Lower lobe of right lung (tissue), 2 donors: ENCODE results near the gene OSBPL9. TPM values are rescaled to one million over a fixed set of nuclear protein-coding genes. Genes with fewer than 3 reads are reported as not detected.

ENCODE experiments used
- ATAC-seq, 2 donors: fragments of 200-7000 bp; cut with Tn5 transposase; one replicate each; pipeline ENCODE4 v1.9.1; 2020 to 2022; ENCODE audit warnings: mild to moderate bottlenecking in 2 of 2, moderate library complexity in 2 of 2
- DNase-seq: peaks from one replicate; pipeline ENCODE4 v3.0.0-alpha.2; 2020
- H3K27ac ChIP-seq: fragments of 200-600 bp; one replicate; pipeline ENCODE4 v1.8.0; 2022
- H3K27me3 ChIP-seq: fragments of 200-600 bp; one replicate; pipeline ENCODE4 v1.8.0; 2022; ENCODE audit warnings: low read depth
- H3K36me3 ChIP-seq: fragments of 200-600 bp; one replicate; pipeline ENCODE4 v1.8.0; 2022; ENCODE audit warnings: mild to moderate bottlenecking
- H3K4me1 ChIP-seq: fragments of 200-600 bp; one replicate; pipeline ENCODE4 v1.8.0; 2022
- H3K4me3 ChIP-seq: fragments of 200-600 bp; one replicate; pipeline ENCODE4 v1.8.0; 2022; ENCODE audit warnings: mild to moderate bottlenecking
- H3K9me3 ChIP-seq: fragments of 200-600 bp; one replicate; pipeline ENCODE4 v1.8.0; 2022
- CTCF ChIP-seq: fragments of 200-600 bp; IDR thresholded peaks from one replicate; pipeline ENCODE4 v1.8.0; 2022; ENCODE audit warnings: antibody characterized with exemption, mild to moderate bottlenecking
- intact Hi-C: fragments of 100-400 bp; cut with DNase I; formaldehyde crosslinking; loops from one replicate; pipeline ENCODE4 v1.11.0; 2022
- total RNA-seq: library from RNA; stranded (reverse); fragmentation: NEBNext Ultra II Directional; extraction: Animal tissue kit (Norgen Biotek cat#: 25700); gene quantifications from one replicate; pipeline ENCODE4 v1.2.1, GENCODE V29; 2021
- donor health status: DM: no; HTN: yes; CAD: no; lungs with severe emphysema.

OSBPL9 gene
- total RNA-seq, 1 donor from 2014 or later, result 65.4 TPM

- Histone ChIP-seq H3K9me3 (no peaks in the 10 kb centered on the region), H3K36me3 (peaks cover 85% of the 10 kb centered on the region), H3K4me3 (no peak overlapping the region), H3K27ac (no peak overlapping the region), H3K4me1 (no peaks in the 10 kb centered on the region), H3K27me3 (no peaks in the 10 kb centered on the region)
- intact Hi-C loops, result no loop called here
- DNase-seq (no peak), ATAC-seq (no peak)
- TF ChIP-seq CTCF, result no peak
These were observed 164.0 kb downstream of the OSBPL9 start for GRCh38 chr1:51780927-51781326.

- H3K27ac ChIP-seq, result no peak overlapping the region
- no peak for DNase-seq
- no peak for TF ChIP-seq CTCF
- ATAC-seq, result no peak
- peaks cover 100% of the 10 kb centered on the region for H3K36me3 ChIP-seq
- intact Hi-C loops, result no loop called here
- H3K9me3 ChIP-seq, result no peaks in the 10 kb centered on the region
- no peak overlapping the region for H3K4me3 ChIP-seq
- H3K4me1 ChIP-seq, result no peaks in the 10 kb centered on the region
- no peaks in the 10 kb centered on the region for H3K27me3 ChIP-seq
These were observed 168.1 kb downstream of the OSBPL9 start for GRCh38 chr1:51784997-51785421.

- peaks cover 100% of the 10 kb centered on the region for H3K36me3 ChIP-seq
- no peak for ATAC-seq
These were observed 172.0 kb downstream of the OSBPL9 start for GRCh38 chr1:51788938-51789337.

GRCh38 chr1:51789342-51789741 is 172.4 kb downstream of the OSBPL9 start:
- H3K9me3 ChIP-seq, result no peaks in the 10 kb centered on the region
- peaks cover 5% of the 10 kb centered on the region for H3K4me1 ChIP-seq
- ATAC-seq (no peak), DNase-seq (no peak)
- H3K36me3 ChIP-seq, result peaks cover 100% of the 10 kb centered on the region
- no peak overlapping the region for H3K4me3 ChIP-seq
- no peaks in the 10 kb centered on the region for H3K27me3 ChIP-seq
- H3K27ac ChIP-seq, result no peak overlapping the region
- intact Hi-C loops, result no loop called here
- TF ChIP-seq CTCF, result no peak

More at GRCh38 chr1:51788938-51789337, 172.0 kb downstream of the OSBPL9 start:
- Histone ChIP-seq H3K27me3 (no peaks in the 10 kb centered on the region), H3K4me3 (no peak overlapping the region), H3K4me1 (peaks cover 5% of the 10 kb centered on the region), H3K27ac (no peak overlapping the region), H3K9me3 (no peaks in the 10 kb centered on the region)
- no peak for DNase-seq
- TF ChIP-seq CTCF, result no peak
- intact Hi-C loops, result no loop called here

GRCh38 chr1:51790385-51790784 is 173.5 kb downstream of the OSBPL9 start:
- no peak for TF ChIP-seq CTCF
- ATAC-seq, result no peak
- DNase-seq, result no peak
- H3K27ac ChIP-seq, result no peak overlapping the region
- H3K4me3 ChIP-seq, result no peak overlapping the region
- H3K4me1 ChIP-seq, result peaks cover 5% of the 10 kb centered on the region
- peaks cover 99% of the 10 kb centered on the region for H3K36me3 ChIP-seq
- no peaks in the 10 kb centered on the region for H3K27me3 ChIP-seq
- intact Hi-C loops, result no loop called here
- H3K9me3 ChIP-seq, result no peaks in the 10 kb centered on the region

- Histone ChIP-seq H3K36me3 (peaks cover 95% of the 10 kb centered on the region), H3K9me3 (no peaks in the 10 kb centered on the region), H3K4me1 (peaks cover 5% of the 10 kb centered on the region), H3K27me3 (no peaks in the 10 kb centered on the region), H3K27ac (no peak overlapping the region), H3K4me3 (no peak overlapping the region)
- DNase-seq (no peak), ATAC-seq (no peak)
- intact Hi-C loops, result no loop called here
- no peak for TF ChIP-seq CTCF
These were observed 175.0 kb downstream of the OSBPL9 start for GRCh38 chr1:51791888-51792287.
